Osteocyte (in vitro differentiated cells): ENCODE results near the gene PEPD. TPM values are rescaled to one million over a fixed set of nuclear protein-coding genes. Genes with fewer than 3 reads are reported as not detected.

Experiments used
- DNase-seq: peaks from one replicate; pipeline ENCODE4 v3.0.0; 2021; ENCODE audit warnings: mixed read lengths; ENCODE audit not compliant: unreplicated experiment; ENCODE audit errors: extremely low spot score
- H3K27ac Mint-ChIP-seq: one replicate; pipeline ENCODE4 v1.8.0; 2021; ENCODE audit warnings: mild to moderate bottlenecking, mixed read lengths; ENCODE audit not compliant: unreplicated experiment
- H3K27me3 Mint-ChIP-seq: one replicate; pipeline ENCODE4 v1.8.0; 2021; ENCODE audit warnings: mixed read lengths; ENCODE audit not compliant: unreplicated experiment
- H3K36me3 Mint-ChIP-seq: one replicate; pipeline ENCODE4 v1.8.0; 2021; ENCODE audit warnings: mixed read lengths; ENCODE audit not compliant: unreplicated experiment
- H3K4me1 Mint-ChIP-seq: one replicate; pipeline ENCODE4 v1.8.0; 2021; ENCODE audit warnings: mixed read lengths; ENCODE audit not compliant: unreplicated experiment
- H3K4me3 Mint-ChIP-seq: one replicate; pipeline ENCODE4 v1.8.0; 2021; ENCODE audit warnings: mild to moderate bottlenecking, moderate library complexity, mixed read lengths; ENCODE audit not compliant: unreplicated experiment
- H3K9me3 Mint-ChIP-seq: one replicate; pipeline ENCODE4 v1.8.0; 2021; ENCODE audit warnings: mixed read lengths; ENCODE audit not compliant: unreplicated experiment
- total RNA-seq: library from RNA; stranded (reverse); gene quantifications from 2 replicates; pipeline ENCODE4 v1.2.1, GENCODE V29; 2021
- TF ChIP-seq, protein P1 (sequence below): fragments of 200-600 bp; sonication (generic); IDR thresholded peaks from 2 replicates; pipeline ENCODE4 v1.5.0; 2021; ENCODE audit warnings: antibody characterized with exemption, mild to moderate bottlenecking, moderate library complexity

PEPD gene
- total RNA-seq, 1 donor from 2014 or later, result 106 TPM

- Mint-ChIP-seq H3K4me1 (peaks cover 21% of the 10 kb centered on the region), H3K9me3 (no peaks in the 10 kb centered on the region), H3K36me3 (peaks cover 39% of the 10 kb centered on the region), H3K27me3 (no peaks in the 10 kb centered on the region), H3K27ac (no peak overlapping the region), H3K4me3 (no peak overlapping the region)
- no peak for DNase-seq
- TF ChIP-seq, protein P1, sequence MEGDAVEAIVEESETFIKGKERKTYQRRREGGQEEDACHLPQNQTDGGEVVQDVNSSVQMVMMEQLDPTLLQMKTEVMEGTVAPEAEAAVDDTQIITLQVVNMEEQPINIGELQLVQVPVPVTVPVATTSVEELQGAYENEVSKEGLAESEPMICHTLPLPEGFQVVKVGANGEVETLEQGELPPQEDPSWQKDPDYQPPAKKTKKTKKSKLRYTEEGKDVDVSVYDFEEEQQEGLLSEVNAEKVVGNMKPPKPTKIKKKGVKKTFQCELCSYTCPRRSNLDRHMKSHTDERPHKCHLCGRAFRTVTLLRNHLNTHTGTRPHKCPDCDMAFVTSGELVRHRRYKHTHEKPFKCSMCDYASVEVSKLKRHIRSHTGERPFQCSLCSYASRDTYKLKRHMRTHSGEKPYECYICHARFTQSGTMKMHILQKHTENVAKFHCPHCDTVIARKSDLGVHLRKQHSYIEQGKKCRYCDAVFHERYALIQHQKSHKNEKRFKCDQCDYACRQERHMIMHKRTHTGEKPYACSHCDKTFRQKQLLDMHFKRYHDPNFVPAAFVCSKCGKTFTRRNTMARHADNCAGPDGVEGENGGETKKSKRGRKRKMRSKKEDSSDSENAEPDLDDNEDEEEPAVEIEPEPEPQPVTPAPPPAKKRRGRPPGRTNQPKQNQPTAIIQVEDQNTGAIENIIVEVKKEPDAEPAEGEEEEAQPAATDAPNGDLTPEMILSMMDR, result no peak
Measured at GRCh38 chr19:33382982-33383381, 138.6 kb downstream of the PEPD start.

- Mint-ChIP-seq H3K36me3 (peaks cover 36% of the 10 kb centered on the region), H3K27me3 (no peaks in the 10 kb centered on the region), H3K4me1 (peaks cover 31% of the 10 kb centered on the region), H3K4me3 (no peak overlapping the region), H3K27ac (no peak overlapping the region), H3K9me3 (no peaks in the 10 kb centered on the region)
- DNase-seq, result no peak
- TF ChIP-seq, protein P1, result no peak
Measured at GRCh38 chr19:33382006-33382405, 139.6 kb downstream of the PEPD start.

DNA sequence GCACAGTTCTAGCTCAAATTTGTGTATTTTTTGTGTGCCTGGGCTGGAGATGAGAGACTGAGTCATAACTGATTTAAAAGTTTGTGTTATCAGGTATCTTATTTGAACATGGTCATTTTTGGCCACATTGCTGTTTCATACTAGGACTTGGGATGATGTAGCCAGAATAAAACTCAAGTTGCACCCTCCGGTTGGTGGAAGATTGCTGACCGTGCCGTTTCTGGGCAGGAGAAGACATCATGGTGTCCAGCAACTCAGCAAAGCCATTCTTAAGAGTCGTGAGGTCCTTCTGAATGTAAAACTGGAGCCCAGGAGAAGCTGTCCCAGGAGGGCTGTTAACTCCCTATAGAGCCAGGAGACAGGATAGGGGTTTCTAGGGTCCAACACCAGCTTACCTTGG is 140.5 kb downstream of the PEPD start:
- H3K36me3 Mint-ChIP-seq, result peaks cover 31% of the 10 kb centered on the region
- peaks cover 39% of the 10 kb centered on the region for H3K4me1 Mint-ChIP-seq
- TF ChIP-seq, protein P1, result no peak
- no peak overlapping the region for H3K4me3 Mint-ChIP-seq
- no peak for DNase-seq
- H3K9me3 Mint-ChIP-seq, result no peaks in the 10 kb centered on the region
- no peak overlapping the region for H3K27ac Mint-ChIP-seq
- H3K27me3 Mint-ChIP-seq, result no peaks in the 10 kb centered on the region

DNA sequence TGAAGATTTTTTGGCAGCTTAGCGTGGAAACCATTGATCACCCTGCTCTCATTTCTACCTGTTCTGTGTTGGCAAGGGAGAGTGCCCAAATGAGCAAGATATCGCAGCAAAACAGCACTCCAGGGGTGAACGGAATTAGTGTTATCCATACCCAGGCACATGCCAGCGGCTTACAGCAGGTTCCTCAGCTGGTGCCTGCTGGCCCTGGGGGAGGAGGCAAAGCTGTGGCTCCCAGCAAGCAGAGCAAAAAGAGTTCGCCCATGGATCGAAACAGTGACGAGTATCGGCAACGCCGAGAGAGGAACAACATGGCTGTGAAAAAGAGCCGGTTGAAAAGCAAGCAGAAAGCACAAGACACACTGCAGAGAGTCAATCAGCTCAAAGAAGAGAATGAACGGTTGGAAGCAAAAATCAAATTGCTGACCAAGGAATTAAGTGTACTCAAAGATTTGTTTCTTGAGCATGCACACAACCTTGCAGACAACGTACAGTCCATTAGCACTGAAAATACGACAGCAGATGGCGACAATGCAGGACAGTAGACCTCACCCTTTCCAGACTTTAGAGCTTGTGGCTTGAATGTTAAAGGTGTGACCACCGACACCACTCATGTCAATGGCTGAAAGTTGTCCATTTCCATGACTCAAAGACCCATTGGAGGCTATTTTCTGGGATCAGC is 142.3 kb downstream of the PEPD start:
- H3K4me1 Mint-ChIP-seq, result peaks cover 57% of the 10 kb centered on the region
- H3K27me3 Mint-ChIP-seq, result no peaks in the 10 kb centered on the region
- TF ChIP-seq, protein P1, result no peak

GRCh38 chr19:33377586-33378475 is 143.8 kb downstream of the PEPD start:
- H3K27ac Mint-ChIP-seq, result no peak overlapping the region
- H3K4me3 Mint-ChIP-seq, result no peak overlapping the region

More for the DNA sequence above, 142.3 kb downstream of the PEPD start:
- Mint-ChIP-seq H3K9me3 (no peaks in the 10 kb centered on the region), H3K27ac (no peak overlapping the region), H3K4me3 (no peak overlapping the region), H3K36me3 (peaks cover 35% of the 10 kb centered on the region)
- no peak for DNase-seq

More at GRCh38 chr19:33377586-33378475, 143.8 kb downstream of the PEPD start:
- Mint-ChIP-seq H3K36me3 (peaks cover 30% of the 10 kb centered on the region), H3K27me3 (no peaks in the 10 kb centered on the region), H3K4me1 (peaks cover 58% of the 10 kb centered on the region), H3K9me3 (no peaks in the 10 kb centered on the region)
- no peak for DNase-seq
- TF ChIP-seq, protein P1, result no peak
